Measurements from ENCODE around the gene TCAIM. TPM values are rescaled to one million over a fixed set of nuclear protein-coding genes. Genes with fewer than 3 reads are reported as not detected.

TCAIM gene
- total and polyA plus RNA-seq, 11 donors = 17.0 to 45.0 (median 31.4) TPM

GRCh38 chr3:44353355-44353924, 14.9 kb downstream of the TCAIM start:
- ATAC-seq (no peak), DNase-seq (no peak)
- 96 to 100% (median 98%) methylated on average over 1 of the region's 1 CpG for WGBS, 4 donors
- no peak overlapping the region for H3K27ac ChIP-seq
- TF ChIP-seq POLR2A (IDR thresholded peaks at IDR 0.05) (no peak), CTCF (IDR thresholded peaks at IDR 0.05) (no peak)
- peaks cover 0 to 27% (median 14%) of the 10 kb centered on the region in 12 donors for H3K4me1 ChIP-seq
- H3K9me3 ChIP-seq = peaks cover 0 to 8% (median 0%) of the 10 kb centered on the region in 12 donors
- intact Hi-C loops (cut with DNase I) = no loop called here
- H3K36me3 ChIP-seq = peaks cover 0 to 12% (median 6%) of the 10 kb centered on the region in 9 donors
- no peaks in the 10 kb centered on the region for H3K27me3 ChIP-seq
- H3K4me3 ChIP-seq = no peak overlapping the region

GRCh38 chr3:44355362-44356033, 16.9 kb downstream of the TCAIM start:
- DNase-seq = peak in 1 of 5 donors; percentile 37
- H3K4me1 ChIP-seq = peaks cover 0 to 27% (median 12%) of the 10 kb centered on the region in 12 donors
- 12 to 19% (median 12%) methylated on average over 2 of the region's 2 CpGs for WGBS, 4 donors
- no peaks in the 10 kb centered on the region for H3K27me3 ChIP-seq
- no peak for TF ChIP-seq POLR2A (IDR thresholded peaks at IDR 0.05)
- TF ChIP-seq CTCF (IDR thresholded peaks at IDR 0.05) = no peak
- H3K36me3 ChIP-seq = peaks cover 0 to 30% (median 18%) of the 10 kb centered on the region in 9 donors
- peak overlapping the region; percentile 47 to 78 (median 70) for H3K27ac ChIP-seq
- peaks cover 0 to 8% (median 0%) of the 10 kb centered on the region in 12 donors for H3K9me3 ChIP-seq
- intact Hi-C loops (cut with DNase I) = loop anchor here in 2 of 10 donors (1.0 to 2.0 kb wide), 2 partner anchors 17 kb away; partner anchors contain the start of gene TCAIM (in 2 of the 2)
- peak; percentile 90 to 96 (median 96) for ATAC-seq
- H3K4me3 ChIP-seq = no peak overlapping the region

- DNase-seq (no peak), ATAC-seq (no peak)
- TF ChIP-seq POLR2A (IDR thresholded peaks at IDR 0.05) (no peak), CTCF (IDR thresholded peaks at IDR 0.05) (no peak)
- H3K4me1 ChIP-seq = peaks cover 0 to 27% (median 12%) of the 10 kb centered on the region in 12 donors
- 62 to 71% (median 66%) methylated on average over 3 of the region's 3 CpGs for WGBS, 4 donors
- no peak overlapping the region for H3K4me3 ChIP-seq
- intact Hi-C loops (cut with DNase I) = no loop called here
- H3K36me3 ChIP-seq = peaks cover 0 to 60% (median 32%) of the 10 kb centered on the region in 9 donors
- H3K27ac ChIP-seq = no peak overlapping the region
- H3K27me3 ChIP-seq = no peaks in the 10 kb centered on the region
- peaks cover 0 to 4% (median 0%) of the 10 kb centered on the region in 12 donors for H3K9me3 ChIP-seq
Observed at GRCh38 chr3:44359146-44359751, 20.7 kb downstream of the TCAIM start.

- TF ChIP-seq POLR2A (IDR thresholded peaks at IDR 0.05) (no peak), CTCF (IDR thresholded peaks at IDR 0.05) (no peak)
- intact Hi-C loops (cut with DNase I) = no loop called here
- H3K4me3 ChIP-seq = no peak overlapping the region
- H3K4me1 ChIP-seq = peaks cover 0 to 3% (median 0%) of the 10 kb centered on the region in 12 donors
- H3K36me3 ChIP-seq = peaks cover 0 to 82% (median 40%) of the 10 kb centered on the region in 9 donors
- ATAC-seq (no peak), DNase-seq (no peak)
- no peaks in the 10 kb centered on the region for H3K27me3 ChIP-seq
- H3K9me3 ChIP-seq = no peaks in the 10 kb centered on the region
- no peak overlapping the region for H3K27ac ChIP-seq
- 84 to 91% (median 87%) methylated on average over 2 of the region's 2 CpGs for WGBS, 4 donors
Observed at GRCh38 chr3:44363591-44363990, 25.0 kb downstream of the TCAIM start.
